Left ventricle myocardium inferior (tissue), 1 donor: Measurements from ENCODE around the gene PLEKHG4. TPM values are rescaled to one million over a fixed set of nuclear protein-coding genes. Genes with fewer than 3 reads are reported as not detected.

Experiments
- DNase-seq: peaks from one replicate; pipeline ENCODE4 v3.0.0-alpha.2; 2020
- H3K27ac ChIP-seq: fragments of 200-600 bp; replicated peaks from 2 replicates; pipeline ENCODE4 v1.8.0; 2021
- H3K27me3 ChIP-seq: fragments of 200-600 bp; 2 replicates; pipeline ENCODE4 v1.8.0; 2021; ENCODE audit warnings: low read depth
- H3K36me3 ChIP-seq: fragments of 200-600 bp; 2 replicates; pipeline ENCODE4 v1.8.0; 2021
- H3K4me1 ChIP-seq: fragments of 200-600 bp; 2 replicates; pipeline ENCODE4 v1.8.0; 2021
- H3K4me3 ChIP-seq: fragments of 200-600 bp; 2 replicates; pipeline ENCODE4 v1.8.0; 2021; ENCODE audit warnings: mild to moderate bottlenecking, moderate library complexity
- H3K9me3 ChIP-seq: fragments of 200-600 bp; replicated peaks from 2 replicates; pipeline ENCODE4 v1.8.0; 2021
- CTCF ChIP-seq: fragments of 200-600 bp; IDR thresholded peaks from 2 replicates; pipeline ENCODE4 v1.8.0; 2021; ENCODE audit warnings: antibody characterized with exemption, mild to moderate bottlenecking, borderline replicate concordance
- intact Hi-C: fragments of 100-400 bp; cut with micrococcal nuclease; formaldehyde crosslinking; loops from one replicate; pipeline ENCODE4 v1.11.0; 2022
- total RNA-seq: library from RNA; stranded (reverse); fragmentation: NEBNext Ultra II Directional; extraction: Animal tissue kit (Norgen Biotek cat#: 25700); gene quantifications from one replicate; pipeline ENCODE4 v1.2.1, GENCODE V29; 2021
- donor health status: DM: no; HTN: yes; CAD: no; lungs with severe emphysema.

Gene PLEKHG4
- total RNA-seq, 1 donor from 2014 or later, result 1.1 TPM

GRCh38 chr16:67294938-67295361 is 15.6 kb downstream of the PLEKHG4 start:
- no peak overlapping the region for H3K4me3 ChIP-seq
- H3K4me1 ChIP-seq, result no peaks in the 10 kb centered on the region
- no peaks in the 10 kb centered on the region for H3K36me3 ChIP-seq
- intact Hi-C loops, result no loop called here
- no peak for TF ChIP-seq CTCF
- no peak for DNase-seq
- no peak overlapping the region for H3K27ac ChIP-seq
- H3K9me3 ChIP-seq, result no peaks in the 10 kb centered on the region
- H3K27me3 ChIP-seq, result peaks cover 3% of the 10 kb centered on the region

GRCh38 chr16:67296420-67296819 is 17.1 kb downstream of the PLEKHG4 start:
- Histone ChIP-seq H3K27me3 (peaks cover 3% of the 10 kb centered on the region), H3K36me3 (no peaks in the 10 kb centered on the region), H3K4me3 (no peak overlapping the region), H3K4me1 (peaks cover 6% of the 10 kb centered on the region), H3K9me3 (no peaks in the 10 kb centered on the region), H3K27ac (no peak overlapping the region)
- intact Hi-C loops, result no loop called here
- TF ChIP-seq CTCF, result no peak
- no peak for DNase-seq

- Histone ChIP-seq H3K4me1 (peaks cover 15% of the 10 kb centered on the region), H3K9me3 (no peaks in the 10 kb centered on the region)
- intact Hi-C loops, result no loop called here
Observed at GRCh38 chr16:67298277-67298676, 18.9 kb downstream of the PLEKHG4 start.

GRCh38 chr16:67299269-67299668 is 19.9 kb downstream of the PLEKHG4 start:
- no peak for TF ChIP-seq CTCF
- Histone ChIP-seq H3K36me3 (no peaks in the 10 kb centered on the region), H3K9me3 (no peaks in the 10 kb centered on the region), H3K4me1 (peaks cover 15% of the 10 kb centered on the region), H3K27me3 (peaks cover 3% of the 10 kb centered on the region), H3K27ac (no peak overlapping the region), H3K4me3 (no peak overlapping the region)
- intact Hi-C loops, result no loop called here
- DNase-seq, result no peak

More at GRCh38 chr16:67298277-67298676, 18.9 kb downstream of the PLEKHG4 start:
- Histone ChIP-seq H3K36me3 (no peaks in the 10 kb centered on the region), H3K27ac (no peak overlapping the region), H3K27me3 (peaks cover 3% of the 10 kb centered on the region), H3K4me3 (no peak overlapping the region)
- no peak for TF ChIP-seq CTCF
- DNase-seq, result no peak

GRCh38 chr16:67301080-67301782 is 21.9 kb downstream of the PLEKHG4 start:
- intact Hi-C loops, result no loop called here
- Histone ChIP-seq H3K9me3 (no peaks in the 10 kb centered on the region), H3K36me3 (no peaks in the 10 kb centered on the region), H3K4me3 (no peak overlapping the region), H3K27me3 (peaks cover 3% of the 10 kb centered on the region), H3K27ac (peak overlapping the region; percentile 21), H3K4me1 (peaks cover 15% of the 10 kb centered on the region)
- no peak for TF ChIP-seq CTCF
- DNase-seq, result peak; percentile 67
